Measurements from ENCODE around the gene TANGO6.

DNA sequence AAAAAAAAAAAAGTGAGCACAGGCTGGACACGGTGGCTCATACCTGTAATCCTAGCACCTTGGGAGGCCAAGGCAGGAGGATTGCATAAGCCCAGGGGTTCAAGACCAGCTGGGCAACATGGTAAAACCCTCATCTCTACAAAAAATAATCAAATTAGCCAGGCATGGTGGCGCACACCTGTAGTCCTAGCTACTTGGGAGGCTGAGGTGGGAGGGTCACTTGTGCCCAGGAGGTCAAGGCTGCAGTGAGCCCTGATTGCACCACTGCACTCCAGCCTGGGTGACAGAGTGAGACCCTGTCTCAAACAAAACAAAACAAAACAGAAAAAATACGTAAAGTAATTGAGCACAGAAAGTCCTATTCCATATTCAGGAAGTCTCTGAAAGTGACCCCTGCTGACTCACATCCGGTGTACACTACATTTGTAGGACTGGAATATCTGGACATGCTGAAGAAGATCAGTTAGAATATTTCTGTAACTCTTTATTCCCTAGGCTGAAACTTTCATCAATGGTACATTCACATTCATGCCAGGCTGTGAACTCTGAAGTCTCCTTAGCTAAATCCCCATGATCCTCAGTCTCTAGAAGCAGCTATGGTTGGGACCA, 196.1 kb downstream of the TANGO6 start:
- TF ChIP-seq, protein P1, sequence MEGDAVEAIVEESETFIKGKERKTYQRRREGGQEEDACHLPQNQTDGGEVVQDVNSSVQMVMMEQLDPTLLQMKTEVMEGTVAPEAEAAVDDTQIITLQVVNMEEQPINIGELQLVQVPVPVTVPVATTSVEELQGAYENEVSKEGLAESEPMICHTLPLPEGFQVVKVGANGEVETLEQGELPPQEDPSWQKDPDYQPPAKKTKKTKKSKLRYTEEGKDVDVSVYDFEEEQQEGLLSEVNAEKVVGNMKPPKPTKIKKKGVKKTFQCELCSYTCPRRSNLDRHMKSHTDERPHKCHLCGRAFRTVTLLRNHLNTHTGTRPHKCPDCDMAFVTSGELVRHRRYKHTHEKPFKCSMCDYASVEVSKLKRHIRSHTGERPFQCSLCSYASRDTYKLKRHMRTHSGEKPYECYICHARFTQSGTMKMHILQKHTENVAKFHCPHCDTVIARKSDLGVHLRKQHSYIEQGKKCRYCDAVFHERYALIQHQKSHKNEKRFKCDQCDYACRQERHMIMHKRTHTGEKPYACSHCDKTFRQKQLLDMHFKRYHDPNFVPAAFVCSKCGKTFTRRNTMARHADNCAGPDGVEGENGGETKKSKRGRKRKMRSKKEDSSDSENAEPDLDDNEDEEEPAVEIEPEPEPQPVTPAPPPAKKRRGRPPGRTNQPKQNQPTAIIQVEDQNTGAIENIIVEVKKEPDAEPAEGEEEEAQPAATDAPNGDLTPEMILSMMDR (IDR thresholded peaks at IDR 0.05), result no peak
- no peak for TF ChIP-seq POLR2A (IDR thresholded peaks at IDR 0.05)
